Activated CD4-positive, CD25-positive, alpha-beta regulatory T cell treated with anti-CD3 and anti-CD28 coated beads, Interleukin-2, amount 50 U/mL, for 16 hours (primary cell): ENCODE data around the gene RHOT1.

Source experiments
- DNase-seq: peaks from one replicate; pipeline ENCODE4 v3.0.0-alpha.2; 2020; ENCODE audit warnings: low read depth, low spot score

The RHOT1 gene

DNA sequence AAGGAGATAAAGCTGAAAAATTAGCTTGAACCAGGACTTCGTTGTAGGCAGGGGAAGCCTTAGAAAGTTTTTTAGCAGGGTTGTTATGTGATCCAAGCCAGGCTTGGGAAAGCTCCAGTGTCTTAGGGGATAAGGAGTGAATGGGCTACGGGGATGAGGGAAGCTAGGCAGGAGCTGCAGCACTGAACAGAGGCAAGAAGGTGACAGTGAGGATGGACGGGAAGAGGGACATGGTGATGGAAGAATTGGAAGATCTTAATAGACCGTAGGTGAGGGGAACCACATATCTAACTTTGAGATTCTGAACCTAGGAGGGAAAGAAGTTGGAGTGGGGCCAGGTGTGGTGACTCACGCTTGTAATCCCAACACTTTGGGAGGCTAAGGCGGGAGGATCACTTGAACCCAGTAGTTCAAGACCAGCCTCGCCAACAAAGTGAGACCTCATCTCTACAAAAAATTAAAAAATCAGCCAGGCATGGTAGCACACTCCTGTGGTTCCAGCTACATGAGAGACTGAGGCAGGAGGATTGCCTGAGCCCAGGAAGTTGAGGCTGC is 126.5 kb downstream of the RHOT1 start:
- no peak for DNase-seq

DNA sequence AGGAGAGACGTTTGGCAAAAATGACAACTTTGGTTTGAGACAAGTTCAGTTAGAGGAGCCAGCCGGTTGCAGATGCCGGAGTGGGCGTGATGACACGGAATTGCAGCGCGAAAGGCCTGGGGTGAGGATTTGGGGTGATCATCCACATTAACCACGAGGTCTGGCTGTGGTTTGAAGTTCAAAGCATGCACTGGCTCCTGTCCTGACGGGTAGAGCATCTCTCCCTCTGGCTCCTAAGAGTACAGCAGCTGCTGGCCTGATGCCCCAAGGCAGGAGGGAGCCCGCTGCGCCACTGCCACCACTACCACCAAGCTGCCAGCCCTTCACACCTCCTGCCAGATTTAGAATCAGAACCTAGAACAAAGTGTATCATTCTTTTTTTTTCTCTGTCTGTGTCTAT is 127.1 kb downstream of the RHOT1 start:
- no peak for DNase-seq

DNA sequence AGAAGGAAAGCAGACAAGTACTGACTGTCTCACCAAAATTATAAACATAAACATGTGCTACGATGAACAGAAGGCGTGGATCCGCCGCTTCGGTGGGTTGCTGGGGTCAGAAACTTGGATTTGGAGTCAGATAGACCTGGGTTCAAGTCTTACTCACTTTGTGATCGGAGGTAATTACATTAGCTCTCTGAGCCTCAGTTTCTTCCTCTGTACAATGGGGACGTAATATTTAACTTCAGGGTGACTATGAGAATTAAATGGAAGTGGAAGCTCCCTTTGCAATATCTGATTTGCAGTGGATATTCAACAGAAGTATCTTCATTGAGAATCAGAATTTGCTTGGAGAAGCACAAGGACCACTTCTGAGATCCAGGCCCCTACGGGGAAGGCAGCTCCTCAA is 129.5 kb downstream of the RHOT1 start:
- DNase-seq = no peak

DNA sequence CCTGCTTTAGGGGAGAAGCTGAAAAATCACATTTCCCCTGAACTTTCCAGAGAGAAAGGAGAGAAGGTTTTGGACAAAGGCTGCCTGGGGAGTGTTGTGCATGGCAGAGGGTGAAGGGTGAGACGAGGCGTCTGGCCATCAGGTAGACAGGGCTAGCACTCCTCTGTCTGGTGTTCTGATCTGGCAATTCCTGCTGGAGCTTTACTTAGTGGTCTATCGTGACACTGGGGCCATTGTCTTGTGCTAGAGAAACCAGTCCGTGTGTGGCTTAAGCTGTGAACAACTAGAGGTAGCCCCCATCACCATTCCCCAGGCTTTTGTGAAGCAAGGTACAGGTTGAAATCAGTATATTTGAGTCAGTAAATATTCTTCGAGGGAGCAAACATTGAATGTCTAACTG is 131.8 kb downstream of the RHOT1 start:
- no peak for DNase-seq

DNA sequence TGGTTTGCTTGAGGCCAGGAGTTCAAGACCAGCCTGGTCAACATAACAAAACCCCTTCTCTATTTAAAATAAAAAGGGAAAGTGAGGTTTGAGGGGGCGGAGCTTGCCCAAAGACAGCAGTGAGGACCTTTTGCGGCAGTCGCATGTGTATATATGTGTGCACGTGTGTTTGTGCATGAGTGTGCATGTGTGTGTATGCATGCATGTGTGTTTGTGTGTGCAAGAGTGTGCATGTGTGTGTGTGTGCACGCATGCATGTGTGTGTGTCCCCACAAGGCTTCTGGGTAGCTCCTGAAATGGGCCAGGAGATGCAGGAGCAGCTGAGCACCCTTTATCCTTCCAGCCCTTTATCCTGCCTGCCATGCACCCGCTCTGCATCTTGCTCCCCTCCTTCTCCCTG is 132.3 kb downstream of the RHOT1 start:
- DNase-seq = no peak
